GM21723 (cell line): ENCODE measurements around the gene KYAT1.
A peak's percentile ranks its signal among the peaks of the same experiment; 100 is the strongest.

Source experiments
- ATAC-seq: cut with Tn5 transposase; IDR thresholded peaks from one replicate; pipeline ENCODE4 v1.9.1; 2021; ENCODE audit warnings: mild to moderate bottlenecking, moderate library complexity; ENCODE audit not compliant: unreplicated experiment

KYAT1 gene

GRCh38 chr9:128786681-128787601 is 94.8 kb downstream of the KYAT1 start, which contains the start of gene TBC1D13:
TBC1D13 (plus strand) TSS chr9:128787253; CDS start chr9:128787354, 101 bp downstream.
- ATAC-seq = peak; percentile 87

DNA sequence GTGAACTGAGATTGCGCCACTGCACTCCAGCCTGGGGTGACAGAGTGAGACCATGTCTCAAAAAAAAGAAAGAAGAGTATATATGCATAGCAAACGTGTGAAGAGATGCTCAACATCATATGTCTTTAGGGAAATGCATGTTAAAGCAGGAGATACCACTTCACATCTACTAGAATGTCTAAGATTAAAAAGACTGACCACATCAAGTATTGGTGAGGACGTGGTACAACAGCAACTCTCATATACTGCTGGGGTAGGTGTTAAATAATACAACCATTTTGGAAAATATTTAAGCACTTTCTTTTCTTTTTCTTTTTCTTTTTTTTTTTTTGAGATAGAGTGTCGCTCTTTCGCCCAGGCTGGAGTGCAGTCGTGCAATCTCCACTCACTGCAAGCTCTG is 96.3 kb downstream of the KYAT1 start:
- no peak for ATAC-seq
